Smooth muscle cell (in vitro differentiated cells): ENCODE data around the gene FLVCR1. TPM values are rescaled to one million over a fixed set of nuclear protein-coding genes. Genes with fewer than 3 reads are reported as not detected.

Experiments
- DNase-seq: peaks from one replicate; lab custom pipeline; 2025; ENCODE audit not compliant: unreplicated experiment; lab: John Stamatoyannopoulos, UW
- H2AFZ ChIP-seq: fragments of 200-600 bp; sonication (generic); 2 replicates; pipeline ENCODE4 v1.6.0; 2016; ENCODE audit warnings: antibody characterized with exemption, low read depth, mild to moderate bottlenecking
- H3F3A ChIP-seq: fragments of 200-600 bp; sonication (generic); 2 replicates; pipeline ENCODE4 v1.6.0; 2017; ENCODE audit warnings: antibody characterized with exemption, low read depth
- H3K27ac ChIP-seq: fragments of 200-600 bp; sonication (generic); 2 replicates; pipeline ENCODE4 v1.5.1; 2016; ENCODE audit warnings: low read depth, mild to moderate bottlenecking
- H3K27me3 ChIP-seq: fragments of 200-600 bp; sonication (generic); 2 replicates; pipeline ENCODE4 v1.6.1; 2016; ENCODE audit warnings: low read depth, mild to moderate bottlenecking
- H3K36me3 ChIP-seq: fragments of 200-600 bp; sonication (generic); 2 replicates; pipeline ENCODE4 v1.5.1; 2016; ENCODE audit warnings: low read depth
- H3K4me1 ChIP-seq: fragments of 200-600 bp; sonication (generic); 2 replicates; pipeline ENCODE4 v1.5.1; 2016; ENCODE audit warnings: low read depth
- H3K4me2 ChIP-seq: fragments of 200-600 bp; sonication (generic); 2 replicates; pipeline ENCODE4 v1.6.0; 2016; ENCODE audit warnings: mild to moderate bottlenecking
- H3K4me3 ChIP-seq: fragments of 200-600 bp; sonication (generic); 2 replicates; pipeline ENCODE4 v1.5.1; 2016; ENCODE audit warnings: mild to moderate bottlenecking
- H3K79me2 ChIP-seq: fragments of 200-600 bp; sonication (generic); 2 replicates; pipeline ENCODE4 v1.6.0; 2016; ENCODE audit warnings: low read depth, mild to moderate bottlenecking
- H3K9ac ChIP-seq: fragments of 200-600 bp; sonication (generic); 2 replicates; pipeline ENCODE4 v1.6.0; 2016; ENCODE audit warnings: low read depth
- H3K9me3 ChIP-seq: fragments of 200-600 bp; sonication (generic); replicated peaks from 2 replicates; pipeline ENCODE4 v1.5.1; 2016; ENCODE audit warnings: low read depth
- H4K20me1 ChIP-seq: fragments of 200-600 bp; sonication (generic); 2 replicates; pipeline ENCODE4 v1.6.0; 2016; ENCODE audit warnings: low read depth
- CTCF ChIP-seq: fragments of 200-600 bp; sonication (generic); IDR thresholded peaks from 2 replicates; pipeline ENCODE4 v1.5.1; 2017; ENCODE audit warnings: borderline replicate concordance, mild to moderate bottlenecking, antibody characterized with exemption; ENCODE audit not compliant: insufficient read depth, poor library complexity, severe bottlenecking
- WGBS: methylation state at CpG from one replicate; pipeline ENCODE4 v1.1.7; 2016; ENCODE audit warnings: low lambda C conversion rate; 5-methylcytosine and 5-hydroxymethylcytosine counted together
- polyA plus RNA-seq: library from polyadenylated mRNA; unstranded; fragments of >200 nt; fragmentation: Nextera tagmentation; extraction: Ambion mirVana; gene quantifications from 2 replicates; pipeline ENCODE4 v1.2.1, GENCODE V29; 2016
- total RNA-seq: library from RNA; depleted of rRNA; stranded (reverse); fragments of >200 nt; gene quantifications from 2 replicates; pipeline ENCODE4 v1.2.3, GENCODE V29; 2014

FLVCR1 gene
- total and polyA plus RNA-seq, 2 experiments from 2014 or later: 4.0 to 5.5 TPM

- Histone ChIP-seq H3F3A (no peaks in the 10 kb centered on the region), H4K20me1 (no peaks in the 10 kb centered on the region), H3K9me3 (no peaks in the 10 kb centered on the region), H3K27ac (no peak overlapping the region), H2AFZ (no peak overlapping the region), H3K4me2 (no peak overlapping the region), H3K27me3 (peaks cover under 1% of the 10 kb centered on the region), H3K9ac (no peak overlapping the region), H3K36me3 (no peaks in the 10 kb centered on the region), H3K79me2 (no peaks in the 10 kb centered on the region), H3K4me1 (peaks cover 17% of the 10 kb centered on the region), H3K4me3 (no peak overlapping the region)
- TF ChIP-seq CTCF: no peak
- no peak for DNase-seq
- WGBS: 46% methylated on average over 3 of the region's 3 CpGs
Observed at GRCh38 chr1:212914789-212915188, 56.7 kb downstream of the FLVCR1 start.

- 55% methylated on average over 13 of the region's 13 CpGs for WGBS
- Histone ChIP-seq H3K4me2 (no peak overlapping the region), H3K36me3 (no peaks in the 10 kb centered on the region), H3K27ac (no peak overlapping the region), H2AFZ (no peak overlapping the region), H3K9ac (no peak overlapping the region), H3K79me2 (no peaks in the 10 kb centered on the region), H3F3A (no peaks in the 10 kb centered on the region), H3K4me3 (no peak overlapping the region), H3K4me1 (peaks cover 17% of the 10 kb centered on the region), H3K27me3 (no peaks in the 10 kb centered on the region), H4K20me1 (no peaks in the 10 kb centered on the region), H3K9me3 (no peaks in the 10 kb centered on the region)
- TF ChIP-seq CTCF: peak; percentile 21
- no peak for DNase-seq
Observed at GRCh38 chr1:212915245-212916091, 57.4 kb downstream of the FLVCR1 start.

DNA sequence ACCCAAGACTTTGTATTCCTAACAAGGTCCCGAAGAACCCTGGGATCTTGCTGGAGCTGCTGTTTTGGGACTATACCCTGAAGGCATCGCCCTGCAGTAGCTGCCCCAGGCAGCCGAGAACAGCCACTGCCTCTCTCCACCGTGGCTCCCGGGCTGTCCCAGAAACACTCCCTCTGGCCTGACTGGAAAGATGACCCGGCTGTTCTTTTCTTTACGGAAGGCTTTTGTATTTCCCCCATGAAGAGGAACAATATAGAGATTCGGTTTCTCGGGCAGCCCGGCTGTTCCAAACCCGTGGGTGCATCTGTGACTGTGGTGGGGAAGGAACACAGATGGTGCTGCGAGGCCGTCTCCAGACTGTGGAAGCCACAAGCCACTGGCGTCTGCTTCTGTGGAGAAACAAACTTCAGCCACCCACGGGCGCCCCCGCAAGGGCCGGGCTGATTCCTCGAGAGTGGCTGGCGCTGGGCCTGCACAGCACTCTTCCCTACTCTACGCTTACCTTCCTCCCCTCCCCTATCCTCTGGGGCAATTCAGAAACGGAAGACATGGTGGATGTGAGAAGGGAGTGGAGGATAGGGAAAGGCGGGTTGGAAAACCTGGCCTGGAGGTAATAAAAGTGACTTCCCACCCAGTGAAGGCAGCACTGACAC lies 58.5 kb downstream of the FLVCR1 start:
- no peak for TF ChIP-seq CTCF
- no peak for DNase-seq
- H3K79me2 ChIP-seq: no peaks in the 10 kb centered on the region
- no peaks in the 10 kb centered on the region for H3K27me3 ChIP-seq
- no peaks in the 10 kb centered on the region for H3F3A ChIP-seq
- H3K9ac ChIP-seq: no peak overlapping the region
- peak overlapping the region; percentile 73 for H2AFZ ChIP-seq
- 24% methylated on average over 23 of the region's 23 CpGs for WGBS
- H3K4me1 ChIP-seq: peaks cover 17% of the 10 kb centered on the region
- peak overlapping the region; percentile 1 for H3K4me3 ChIP-seq
- H3K36me3 ChIP-seq: no peaks in the 10 kb centered on the region
- peak overlapping the region; percentile 67 for H3K4me2 ChIP-seq
- no peaks in the 10 kb centered on the region for H3K9me3 ChIP-seq
- no peaks in the 10 kb centered on the region for H4K20me1 ChIP-seq
- H3K27ac ChIP-seq: peak overlapping the region; percentile 6

- Histone ChIP-seq H3K27me3 (no peaks in the 10 kb centered on the region), H3K9ac (no peak overlapping the region), H3K4me1 (peaks cover 17% of the 10 kb centered on the region), H3K4me3 (peak overlapping the region; percentile 1), H4K20me1 (no peaks in the 10 kb centered on the region), H3K36me3 (no peaks in the 10 kb centered on the region), H3F3A (no peaks in the 10 kb centered on the region), H3K4me2 (peak overlapping the region; percentile 67), H2AFZ (peak overlapping the region; percentile 73), H3K79me2 (no peaks in the 10 kb centered on the region), H3K9me3 (no peaks in the 10 kb centered on the region), H3K27ac (peak overlapping the region; percentile 6)
- TF ChIP-seq CTCF: no peak
- no peak for DNase-seq
- WGBS: 58% methylated on average over 9 of the region's 9 CpGs
Observed at GRCh38 chr1:212917134-212917485, 59.0 kb downstream of the FLVCR1 start.
